Ovary (tissue), 7 donors: ENCODE data around the gene MSL3B.

Source experiments
- DNase-seq, 5 donors: peaks; one replicate each; pipeline ENCODE4 v3.0.0-alpha.2; 2019 to 2020
- H3K27ac ChIP-seq, 2 donors: fragments of 200-600 bp; one replicate each; pipeline versions ENCODE4 v1.5.1 to v1.8.0; 2019 to 2022
- H3K27me3 ChIP-seq: fragments of 200-600 bp; one replicate; pipeline ENCODE4 v1.8.0; 2022
- H3K36me3 ChIP-seq: fragments of 200-600 bp; sonication (generic); one replicate; pipeline ENCODE4 v1.5.1; 2019
- H3K4me1 ChIP-seq: one replicate; pipeline ENCODE4 v1.8.1; 2013; ENCODE audit warnings: mild to moderate bottlenecking, moderate library complexity; ENCODE audit not compliant: insufficient read depth
- H3K4me3 ChIP-seq: fragments of 200-600 bp; sonication (generic); one replicate; pipeline ENCODE4 v1.5.1; 2017
- H3K9me3 ChIP-seq, 2 donors: fragments of 200-600 bp in 1 of 2; sonication (generic) in 1 of 2; one replicate each; pipeline versions ENCODE4 v1.5.1 to v1.8.1; 2013 to 2019; ENCODE audit warnings: mild to moderate bottlenecking in 1 of 2, moderate library complexity in 1 of 2
- EP300 ChIP-seq: sonication (generic); formaldehyde crosslinking; IDR thresholded peaks from one replicate; pipeline ENCODE4 v1.6.1; 2017; ENCODE audit warnings: antibody characterized with exemption
- POLR2A ChIP-seq: fragments of 450-650 bp; IDR thresholded peaks from one replicate; pipeline ENCODE4 v1.6.1; 2017; ENCODE audit warnings: antibody characterized with exemption, mild to moderate bottlenecking, moderate library complexity
- WGBS, 3 donors: extraction: QIAGEN DNeasy Blood & Tissue Kit in 1 of 3; methylation state at CpG; one replicate each; pipeline versions ENCODE4 v1.1.5 to v1.1.7; 2013 to 2017; 5-methylcytosine and 5-hydroxymethylcytosine counted together
- intact Hi-C, 4 donors: fragments of 100-400 bp; cut with DNase I; formaldehyde crosslinking; loops; one replicate each; pipeline versions ENCODE4 v1.11.0 to v1.15.1; 2022 to 2023
- TF ChIP-seq, protein P1 (sequence below), 3 donors: fragments of 450-650 bp in 2 of 3; fragments of 200-600 bp in 1 of 3; IDR thresholded peaks; one replicate each; pipeline versions ENCODE4 v1.5.1 to v1.8.0; 2016 to 2022; ENCODE audit warnings: antibody characterized with exemption in 3 of 3, mild to moderate bottlenecking in 1 of 3
- donor health status: DM: no; HTN: no; CAD: no; lungs with moderate emphysema.
- donor health status: DM: no; HTN: no; CAD: no.
- donor health status: Bipolar disorder and iron deficiency.
- donor health status: DM: no; HTN: no; CAD: no.
- donor health status: DM: yes; HTN: yes; CAD: no.

Gene MSL3B

DNA sequence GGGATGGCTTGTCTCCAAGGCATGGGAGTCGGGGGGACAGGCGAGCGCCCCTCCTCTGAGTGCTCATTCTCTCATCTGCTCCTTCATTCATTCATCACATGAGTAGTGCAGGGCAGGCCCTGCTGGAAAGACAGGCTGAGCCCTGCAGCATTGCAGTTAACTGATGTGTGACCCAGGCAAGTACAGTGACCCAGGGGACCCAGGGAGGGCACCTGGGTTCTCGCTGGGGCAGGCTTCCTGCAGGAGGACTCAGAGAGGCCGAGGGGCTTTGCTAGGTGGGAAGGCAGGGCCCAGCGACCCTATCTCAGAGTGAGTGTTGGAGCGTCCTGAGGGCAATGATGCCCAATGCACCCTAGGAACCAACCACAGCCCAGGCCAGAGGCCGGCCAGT lies 44.5 kb downstream of the MSL3B start:
- Histone ChIP-seq H3K36me3 (no peaks in the 10 kb centered on the region), H3K27ac (no peak overlapping the region), H3K27me3 (no peaks in the 10 kb centered on the region), H3K4me1 (no peaks in the 10 kb centered on the region), H3K9me3 (no peaks in the 10 kb centered on the region), H3K4me3 (no peak overlapping the region)
- intact Hi-C loops, result no loop called here
- no peak for DNase-seq
- WGBS, 3 donors, result 85 to 89% (median 87%) methylated on average over 8 of the region's 8 CpGs
- TF ChIP-seq EP300 (no peak), POLR2A (no peak)
- TF ChIP-seq, protein P1, sequence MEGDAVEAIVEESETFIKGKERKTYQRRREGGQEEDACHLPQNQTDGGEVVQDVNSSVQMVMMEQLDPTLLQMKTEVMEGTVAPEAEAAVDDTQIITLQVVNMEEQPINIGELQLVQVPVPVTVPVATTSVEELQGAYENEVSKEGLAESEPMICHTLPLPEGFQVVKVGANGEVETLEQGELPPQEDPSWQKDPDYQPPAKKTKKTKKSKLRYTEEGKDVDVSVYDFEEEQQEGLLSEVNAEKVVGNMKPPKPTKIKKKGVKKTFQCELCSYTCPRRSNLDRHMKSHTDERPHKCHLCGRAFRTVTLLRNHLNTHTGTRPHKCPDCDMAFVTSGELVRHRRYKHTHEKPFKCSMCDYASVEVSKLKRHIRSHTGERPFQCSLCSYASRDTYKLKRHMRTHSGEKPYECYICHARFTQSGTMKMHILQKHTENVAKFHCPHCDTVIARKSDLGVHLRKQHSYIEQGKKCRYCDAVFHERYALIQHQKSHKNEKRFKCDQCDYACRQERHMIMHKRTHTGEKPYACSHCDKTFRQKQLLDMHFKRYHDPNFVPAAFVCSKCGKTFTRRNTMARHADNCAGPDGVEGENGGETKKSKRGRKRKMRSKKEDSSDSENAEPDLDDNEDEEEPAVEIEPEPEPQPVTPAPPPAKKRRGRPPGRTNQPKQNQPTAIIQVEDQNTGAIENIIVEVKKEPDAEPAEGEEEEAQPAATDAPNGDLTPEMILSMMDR (IDR thresholded peaks at IDR 0.05), result no peak

DNA sequence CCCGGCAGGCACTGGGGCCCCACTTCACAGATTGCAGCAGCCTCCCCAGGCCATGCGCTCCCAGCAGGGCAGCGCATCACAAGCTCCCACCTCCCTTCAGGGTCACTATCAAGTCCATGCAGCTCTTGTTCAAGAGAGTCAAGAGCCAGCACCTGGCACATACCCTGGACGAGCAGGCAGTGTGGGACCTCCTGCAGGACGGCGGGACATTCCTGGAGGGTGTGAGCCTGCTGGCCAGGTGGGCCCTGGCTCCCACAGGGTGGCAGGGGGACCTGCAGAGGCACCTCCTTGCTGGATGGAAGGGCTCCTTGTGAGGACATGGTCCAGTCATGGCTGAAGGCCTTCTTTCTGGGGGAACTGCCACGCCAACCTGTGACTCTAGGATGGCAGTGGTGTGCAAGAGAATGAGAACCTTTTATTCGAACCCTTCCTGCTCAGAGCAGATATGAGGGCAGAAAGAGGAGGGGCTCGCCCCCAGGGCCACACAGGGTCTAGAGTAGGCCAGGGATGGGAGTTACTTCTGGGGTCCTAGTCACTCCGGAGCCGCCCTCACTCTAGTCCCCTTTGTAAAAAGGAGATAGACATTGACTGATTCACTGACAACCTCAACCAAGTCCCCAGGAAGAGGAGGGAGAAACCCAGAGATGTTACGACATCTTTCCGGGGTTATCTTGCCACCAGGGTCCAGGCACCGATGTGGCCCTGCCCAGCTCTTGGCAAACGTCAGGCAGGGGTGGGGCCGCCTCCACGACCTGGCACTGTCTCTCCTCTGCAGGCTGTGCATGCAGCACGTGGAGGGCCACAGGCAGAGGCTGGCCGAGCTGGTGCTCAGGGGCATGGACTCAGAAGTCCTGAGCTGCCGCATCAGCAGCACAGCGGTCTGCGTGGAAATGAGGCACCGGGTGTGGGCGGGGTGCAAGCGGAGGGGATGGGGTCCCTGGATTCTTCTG lies 45.1 kb downstream of the MSL3B start:
- TF ChIP-seq EP300 (no peak), POLR2A (no peak)
- TF ChIP-seq, protein P1 (IDR thresholded peaks at IDR 0.05), result no peak
- H3K4me1 ChIP-seq, result no peaks in the 10 kb centered on the region
- intact Hi-C loops, result no loop called here
- no peak for DNase-seq
- no peak overlapping the region for H3K27ac ChIP-seq
- no peaks in the 10 kb centered on the region for H3K27me3 ChIP-seq
- 78 to 79% (median 78%) methylated on average over 22 to 25 of the region's 25 CpGs for WGBS, 3 donors
- no peaks in the 10 kb centered on the region for H3K36me3 ChIP-seq
- H3K9me3 ChIP-seq, result no peaks in the 10 kb centered on the region
- H3K4me3 ChIP-seq, result no peak overlapping the region

DNA sequence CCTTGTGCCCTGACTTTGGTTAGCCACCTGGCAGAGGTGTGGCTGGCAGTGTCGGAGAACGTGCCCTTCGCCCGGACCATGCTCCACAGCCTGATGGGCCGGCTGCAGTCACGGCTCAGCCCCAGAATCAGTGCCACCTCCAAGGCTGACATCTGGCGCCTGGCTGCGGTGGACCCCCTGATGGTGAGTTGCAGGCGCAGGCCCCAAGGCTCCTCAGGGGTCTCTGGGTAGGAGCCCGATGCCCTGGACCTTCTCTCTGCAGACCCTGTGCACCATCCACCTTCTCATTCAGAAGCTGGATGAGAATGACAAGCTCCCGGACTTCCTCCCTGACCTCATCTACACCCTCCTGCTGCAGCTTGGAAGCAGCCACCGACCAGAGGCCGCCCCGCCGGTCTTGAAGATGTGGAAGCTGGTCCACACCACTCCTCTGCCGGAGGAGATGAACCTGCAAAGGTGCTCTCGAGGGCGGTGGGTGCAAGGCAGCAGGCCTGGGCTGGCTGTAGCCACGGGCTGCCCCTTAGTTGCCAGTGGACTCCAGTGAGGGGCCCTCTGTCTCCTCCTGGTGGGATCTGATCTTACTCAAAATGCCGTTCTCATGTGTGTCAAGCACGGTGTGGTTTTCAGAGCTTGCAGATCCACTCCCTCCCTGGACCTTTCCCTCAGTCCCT lies 46.0 kb downstream of the MSL3B start:
- no peaks in the 10 kb centered on the region for H3K36me3 ChIP-seq
- intact Hi-C loops, result no loop called here
- H3K27ac ChIP-seq, result no peak overlapping the region
- H3K9me3 ChIP-seq, result no peaks in the 10 kb centered on the region
- TF ChIP-seq POLR2A (no peak), EP300 (no peak)
- TF ChIP-seq, protein P1 (IDR thresholded peaks at IDR 0.05), result no peak
- no peaks in the 10 kb centered on the region for H3K27me3 ChIP-seq
- 87 to 92% (median 92%) methylated on average over 19 to 21 of the region's 21 CpGs for WGBS, 3 donors
- H3K4me3 ChIP-seq, result no peak overlapping the region
- DNase-seq, result no peak
- H3K4me1 ChIP-seq, result no peaks in the 10 kb centered on the region

DNA sequence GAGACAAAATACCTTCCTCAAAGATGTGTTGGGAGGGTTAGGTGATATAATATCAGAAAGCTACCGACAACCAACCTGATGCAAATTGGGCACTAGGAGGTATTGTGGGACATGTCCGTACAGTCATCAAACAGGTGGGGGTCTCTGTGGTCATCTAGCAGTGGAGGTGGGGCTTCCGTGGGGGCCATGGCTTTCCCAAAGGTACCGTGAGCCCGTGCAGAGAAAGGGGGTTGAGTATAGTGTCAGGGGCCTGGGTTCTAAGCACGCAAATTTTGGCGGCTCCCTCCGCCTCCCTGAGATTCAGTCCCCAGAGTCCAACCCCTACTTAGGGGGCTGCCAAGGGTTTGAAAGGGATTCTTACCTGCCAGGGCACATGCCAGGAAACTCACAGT lies 46.5 kb downstream of the MSL3B start:
- Histone ChIP-seq H3K27ac (no peak overlapping the region), H3K36me3 (no peaks in the 10 kb centered on the region), H3K4me3 (no peak overlapping the region), H3K4me1 (no peaks in the 10 kb centered on the region), H3K9me3 (no peaks in the 10 kb centered on the region), H3K27me3 (no peaks in the 10 kb centered on the region)
- intact Hi-C loops, result no loop called here
- no peak for DNase-seq
- TF ChIP-seq, protein P1 (IDR thresholded peaks at IDR 0.05), result no peak
- no peak for TF ChIP-seq EP300
- no peak for TF ChIP-seq POLR2A
- 87 to 92% (median 88%) methylated on average over 8 of the region's 8 CpGs for whole genome bisulfite sequencing, 3 donors
